ENCODE measurements around the gene PAGE2B.
"Not testable (repeated sequence)": the region's sequence is repeated elsewhere in the genome, so short reads cannot be mapped to it uniquely, and the experiment has no call there.

Gene PAGE2B, protein sequence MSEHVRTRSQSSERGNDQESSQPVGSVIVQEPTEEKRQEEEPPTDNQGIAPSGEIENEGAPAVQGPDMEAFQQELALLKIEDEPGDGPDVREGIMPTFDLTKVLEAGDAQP

DNA sequence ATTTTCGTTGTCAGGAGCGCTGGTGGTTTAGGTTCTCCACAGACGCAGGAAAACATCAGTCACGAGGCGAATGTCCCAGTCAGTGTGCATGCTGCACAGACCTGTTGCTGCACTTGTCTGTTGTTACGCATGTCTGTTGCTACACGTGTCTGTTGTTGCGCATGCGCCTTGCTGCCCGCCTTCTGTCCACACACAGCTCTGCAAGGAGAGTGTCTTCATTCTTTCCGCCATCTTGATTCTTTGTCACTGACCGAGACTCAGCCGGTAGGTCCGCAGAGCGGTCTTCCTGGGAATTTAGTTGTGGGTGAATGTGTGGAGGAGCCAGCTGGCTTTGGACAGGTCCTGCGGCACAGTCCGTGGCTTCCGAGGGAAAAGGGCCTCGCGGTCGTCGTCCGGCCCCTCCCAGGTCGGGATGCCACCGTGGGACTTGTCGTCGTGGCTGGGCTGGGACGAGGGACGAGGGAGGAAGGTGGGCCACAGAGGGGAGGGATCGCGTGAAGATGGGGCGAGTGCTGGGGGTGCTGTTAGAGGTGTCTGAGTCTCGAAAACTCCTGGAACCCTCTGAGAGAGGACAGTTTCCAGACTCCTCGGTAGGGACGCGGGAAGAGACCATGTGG is at the start of gene PAGE2B:
Gene PAGE2B (plus strand): TSS at position 180 of the 617 bp plus-strand sequence. CDS start 1,012 bp downstream, outside the sequence.
- no peak for DNase-seq (ENCODE audit: low read depth)
- Histone ChIP-seq H3K9ac (ENCODE audit: low read length) (no peak within 1 kb of the TSS), H3K4me1 (ENCODE audit: control insufficient read depth, insufficient read depth, low read length) (no peaks in the 10 kb centered on the region), H3K27me3 (replicated peaks; ENCODE audit: control insufficient read depth, insufficient read depth, low read length) (peaks cover 5% of the 10 kb centered on the region), H3K36me3 (ENCODE audit: control insufficient read depth, insufficient read depth, low read length, severe bottlenecking) (no peaks in the 10 kb centered on the region), H3K9me3 (ENCODE audit: control insufficient read depth, low read length) (peaks cover 7% of the 10 kb centered on the region), H3K4me3 (ENCODE audit: low read length) (no peak within 1 kb of the TSS)

DNA sequence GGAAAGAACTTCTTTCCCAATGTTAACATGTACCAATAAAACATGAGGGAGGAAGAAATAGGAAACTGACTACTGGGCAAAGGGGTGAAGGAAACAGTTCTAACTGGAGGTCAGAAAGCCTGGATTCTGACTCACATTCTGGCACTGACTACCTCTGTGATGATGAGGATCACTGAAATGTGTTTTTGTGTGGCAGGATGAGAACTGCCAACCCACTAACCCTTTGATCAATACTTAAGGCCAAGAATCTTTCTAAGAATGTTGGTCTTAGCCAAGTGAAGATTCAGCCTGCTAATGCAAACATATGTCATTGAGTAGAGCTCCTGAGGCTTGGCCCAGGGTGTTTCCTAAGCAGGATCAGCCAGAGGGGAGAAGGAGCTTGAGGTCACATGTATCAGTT is 48.7 kb upstream of the PAGE2B start:
- Histone ChIP-seq H3K9me3 (ENCODE audit: control insufficient read depth, low read length) (peaks cover 2% of the 10 kb centered on the region), H3K4me3 (ENCODE audit: low read length) (no peak overlapping the region), H3K9ac (ENCODE audit: low read length) (no peak overlapping the region), H3K36me3 (ENCODE audit: control insufficient read depth, insufficient read depth, low read length, severe bottlenecking) (no peaks in the 10 kb centered on the region), H3K4me1 (ENCODE audit: control insufficient read depth, insufficient read depth, low read length) (no peaks in the 10 kb centered on the region), H3K27me3 (replicated peaks; ENCODE audit: control insufficient read depth, insufficient read depth, low read length) (peaks cover 36% of the 10 kb centered on the region)
- no peak for DNase-seq (ENCODE audit: low read depth)

DNA sequence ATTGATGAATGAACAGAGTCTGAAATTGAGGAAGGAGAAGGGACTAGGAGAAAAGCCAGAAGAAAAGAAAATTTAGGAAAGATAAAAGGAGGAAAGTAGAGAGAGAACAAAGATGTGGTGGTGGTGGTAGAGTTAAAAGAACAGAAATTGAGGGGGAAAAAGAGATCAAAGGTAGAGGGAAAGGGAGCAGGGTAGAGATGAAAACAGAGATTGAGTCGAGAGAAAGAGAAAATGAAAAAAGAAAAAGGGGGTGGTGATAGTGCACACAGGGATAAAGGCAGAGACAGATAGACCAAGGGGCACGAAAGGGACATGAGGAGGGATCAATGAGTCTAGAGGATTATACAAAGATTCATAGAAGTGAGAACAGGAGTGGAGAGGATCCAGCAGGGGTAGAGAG is 48.0 kb upstream of the PAGE2B start:
- no peak overlapping the region for H3K9ac ChIP-seq (ENCODE audit: low read length)
- H3K4me1 ChIP-seq (ENCODE audit: control insufficient read depth, insufficient read depth, low read length) = no peaks in the 10 kb centered on the region
- DNase-seq (ENCODE audit: low read depth) = no peak
- H3K9me3 ChIP-seq (ENCODE audit: control insufficient read depth, low read length) = peaks cover 2% of the 10 kb centered on the region
- peaks cover 36% of the 10 kb centered on the region for H3K27me3 ChIP-seq (replicated peaks; ENCODE audit: control insufficient read depth, insufficient read depth, low read length)
- no peaks in the 10 kb centered on the region for H3K36me3 ChIP-seq (ENCODE audit: control insufficient read depth, insufficient read depth, low read length, severe bottlenecking)
- no peak overlapping the region for H3K4me3 ChIP-seq (ENCODE audit: low read length)

DNA sequence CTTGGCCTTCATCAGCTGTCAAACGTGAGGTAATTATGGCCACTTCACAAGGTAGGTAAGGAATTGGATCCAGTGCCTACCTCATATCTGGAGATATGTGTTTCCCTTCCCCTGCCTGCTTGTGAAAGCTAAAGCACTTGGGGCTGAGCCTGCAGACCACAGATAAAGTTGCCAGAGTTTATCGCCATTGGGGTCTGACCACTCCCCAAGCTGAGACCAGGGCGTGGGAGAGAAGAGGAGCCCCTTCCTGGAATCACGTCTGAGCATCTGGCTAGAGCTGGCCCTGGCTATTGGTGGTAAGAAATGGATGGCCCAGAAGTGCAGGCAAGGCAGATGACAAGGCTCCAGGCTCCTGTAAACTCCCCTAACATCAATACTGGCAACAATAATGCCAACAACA is 46.8 kb upstream of the PAGE2B start:
- no peak overlapping the region for H3K9ac ChIP-seq (ENCODE audit: low read length)
- H3K9me3 ChIP-seq (ENCODE audit: control insufficient read depth, low read length) = peaks cover 2% of the 10 kb centered on the region
- H3K4me3 ChIP-seq (ENCODE audit: low read length) = no peak overlapping the region
- H3K27me3 ChIP-seq (replicated peaks; ENCODE audit: control insufficient read depth, insufficient read depth, low read length) = peaks cover 43% of the 10 kb centered on the region
- no peaks in the 10 kb centered on the region for H3K4me1 ChIP-seq (ENCODE audit: control insufficient read depth, insufficient read depth, low read length)
- H3K36me3 ChIP-seq (ENCODE audit: control insufficient read depth, insufficient read depth, low read length, severe bottlenecking) = no peaks in the 10 kb centered on the region
- DNase-seq (ENCODE audit: low read depth) = no peak

DNA sequence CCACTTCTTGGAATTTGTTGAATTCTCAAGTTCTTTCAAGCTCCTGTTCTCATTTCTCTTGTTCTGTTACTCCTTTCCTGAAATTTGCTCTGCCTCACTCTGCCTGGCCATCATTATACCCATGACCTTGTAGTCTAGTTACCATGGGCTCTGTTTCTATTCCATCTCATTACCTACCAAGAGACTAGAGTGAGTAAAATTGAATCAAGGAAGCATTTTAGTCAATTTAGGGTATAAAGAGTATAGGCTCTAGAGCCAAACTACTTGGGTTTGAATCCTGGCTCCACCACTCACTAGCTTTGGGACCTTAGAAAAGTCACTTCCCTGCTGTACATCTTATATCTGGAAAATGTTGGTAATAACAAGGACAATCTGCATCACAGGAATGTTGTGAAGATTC is 46.2 kb upstream of the PAGE2B start:
- DNase-seq (ENCODE audit: low read depth) = no peak
- Histone ChIP-seq H3K9me3 (ENCODE audit: control insufficient read depth, low read length) (peaks cover 2% of the 10 kb centered on the region), H3K9ac (ENCODE audit: low read length) (no peak overlapping the region), H3K27me3 (replicated peaks; ENCODE audit: control insufficient read depth, insufficient read depth, low read length) (peaks cover 43% of the 10 kb centered on the region), H3K4me1 (ENCODE audit: control insufficient read depth, insufficient read depth, low read length) (no peaks in the 10 kb centered on the region), H3K36me3 (ENCODE audit: control insufficient read depth, insufficient read depth, low read length, severe bottlenecking) (no peaks in the 10 kb centered on the region), H3K4me3 (ENCODE audit: low read length) (no peak overlapping the region)

DNA sequence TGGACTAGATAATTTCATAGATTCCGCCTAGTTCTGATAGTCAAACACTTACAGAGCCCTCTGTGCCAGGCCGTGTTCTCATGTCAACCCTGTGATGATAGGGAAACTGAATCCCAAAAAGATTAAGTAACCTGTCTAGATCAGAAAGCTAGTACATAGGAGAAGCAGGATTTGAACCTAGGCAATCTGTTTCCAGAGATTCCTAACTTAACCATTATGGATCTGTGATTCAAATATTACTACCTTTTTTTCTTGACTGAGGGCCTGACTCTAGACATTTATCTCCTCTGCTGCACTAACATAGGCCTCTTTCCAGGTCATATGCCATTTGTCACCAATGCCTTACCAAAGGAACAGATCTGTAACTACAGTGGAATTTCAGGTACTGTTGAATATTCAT is 45.5 kb upstream of the PAGE2B start:
- Histone ChIP-seq H3K9ac (ENCODE audit: low read length) (no peak overlapping the region), H3K4me1 (ENCODE audit: control insufficient read depth, insufficient read depth, low read length) (no peaks in the 10 kb centered on the region), H3K27me3 (replicated peaks; ENCODE audit: control insufficient read depth, insufficient read depth, low read length) (peaks cover 41% of the 10 kb centered on the region), H3K36me3 (ENCODE audit: control insufficient read depth, insufficient read depth, low read length, severe bottlenecking) (no peaks in the 10 kb centered on the region), H3K4me3 (ENCODE audit: low read length) (no peak overlapping the region), H3K9me3 (ENCODE audit: control insufficient read depth, low read length) (peaks cover 2% of the 10 kb centered on the region)
- no peak for DNase-seq (ENCODE audit: low read depth)

DNA sequence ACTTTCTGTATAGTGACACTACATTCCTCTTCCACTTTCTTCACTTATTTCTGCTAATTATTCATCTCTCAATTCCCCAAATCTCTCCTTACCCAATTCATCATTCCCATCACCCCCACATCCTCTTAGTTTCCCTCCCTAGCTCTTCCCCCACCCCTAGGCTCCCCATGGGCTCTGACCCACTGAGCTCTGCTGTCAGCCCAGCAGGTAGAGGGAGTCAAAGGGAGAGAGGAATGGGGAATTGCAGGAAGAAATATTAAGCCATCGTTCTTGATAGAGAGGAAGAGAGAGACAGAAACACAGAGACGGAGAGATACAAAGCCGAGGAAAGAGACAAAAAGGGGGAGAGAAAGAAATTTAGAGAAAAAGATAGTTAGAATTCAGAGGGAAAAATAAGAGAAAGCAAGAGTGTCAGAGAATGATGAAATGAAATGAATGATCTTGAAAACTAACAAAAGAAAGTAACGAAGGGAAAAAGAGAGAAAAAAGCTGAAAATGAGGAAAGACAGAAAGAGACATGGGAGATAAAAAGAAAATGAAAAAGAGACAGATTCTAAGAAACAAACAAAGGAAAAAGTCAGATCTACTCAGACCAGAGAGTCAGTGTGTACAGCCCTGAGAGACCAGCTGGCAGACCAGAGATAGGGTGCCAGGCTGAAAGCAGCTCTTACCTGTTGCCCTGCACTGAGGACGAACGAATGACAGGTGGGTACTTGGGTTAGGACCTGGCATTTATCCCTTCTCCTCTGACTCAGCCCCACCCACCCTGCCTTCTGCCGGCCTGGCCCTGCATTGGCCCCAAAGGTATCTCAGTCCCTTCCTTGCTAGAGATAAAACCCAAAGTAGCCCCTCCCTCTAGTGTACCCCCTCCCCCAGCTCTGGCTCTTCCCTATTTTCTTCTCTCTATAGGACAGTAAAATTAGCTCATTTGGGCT is 44.3 kb upstream of the PAGE2B start, which contains the start of gene ALAS2:
Gene ALAS2 (minus strand): TSS at position 707 of the 935 bp plus-strand sequence. CDS start 4,977 bp downstream, outside the sequence.
- H3K36me3 ChIP-seq (ENCODE audit: control insufficient read depth, insufficient read depth, low read length, severe bottlenecking) = no peaks in the 10 kb centered on the region
- no peak within 1 kb of the TSS for H3K9ac ChIP-seq (ENCODE audit: low read length)
- H3K4me3 ChIP-seq (ENCODE audit: low read length) = no peak within 1 kb of the TSS
- H3K4me1 ChIP-seq (ENCODE audit: control insufficient read depth, insufficient read depth, low read length) = no peaks in the 10 kb centered on the region
- no peak for DNase-seq (ENCODE audit: low read depth)
- peaks cover 34% of the 10 kb centered on the region for H3K27me3 ChIP-seq (replicated peaks; ENCODE audit: control insufficient read depth, insufficient read depth, low read length)
- peaks cover 9% of the 10 kb centered on the region for H3K9me3 ChIP-seq (ENCODE audit: control insufficient read depth, low read length)

DNA sequence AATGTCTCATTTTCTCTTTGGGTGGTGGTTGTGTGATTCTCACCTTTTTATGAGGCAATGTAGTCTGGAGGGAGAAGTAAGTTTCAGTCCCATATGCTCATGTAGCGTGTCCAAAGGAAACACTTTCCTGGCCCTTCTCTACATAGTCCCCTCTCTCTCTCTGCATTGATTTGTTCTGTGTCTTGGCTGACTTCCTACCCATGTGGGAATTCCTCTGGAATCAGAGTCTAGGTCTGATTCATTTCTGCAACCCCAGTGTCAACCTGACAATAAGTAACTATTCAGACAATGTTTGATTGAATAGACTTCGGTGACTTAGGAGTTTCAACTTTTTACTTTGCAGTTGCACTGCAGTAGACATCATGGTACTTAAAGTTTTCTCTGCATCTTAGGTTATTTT is 41.4 kb upstream of the PAGE2B start:
- no peak overlapping the region for H3K4me3 ChIP-seq (ENCODE audit: low read length)
- no peaks in the 10 kb centered on the region for H3K36me3 ChIP-seq (ENCODE audit: control insufficient read depth, insufficient read depth, low read length, severe bottlenecking)
- DNase-seq (ENCODE audit: low read depth) = no peak
- peaks cover 16% of the 10 kb centered on the region for H3K27me3 ChIP-seq (replicated peaks; ENCODE audit: control insufficient read depth, insufficient read depth, low read length)
- H3K4me1 ChIP-seq (ENCODE audit: control insufficient read depth, insufficient read depth, low read length) = no peaks in the 10 kb centered on the region
- H3K9ac ChIP-seq (ENCODE audit: low read length) = no peak overlapping the region
- H3K9me3 ChIP-seq (ENCODE audit: control insufficient read depth, low read length) = peaks cover 6% of the 10 kb centered on the region

DNA sequence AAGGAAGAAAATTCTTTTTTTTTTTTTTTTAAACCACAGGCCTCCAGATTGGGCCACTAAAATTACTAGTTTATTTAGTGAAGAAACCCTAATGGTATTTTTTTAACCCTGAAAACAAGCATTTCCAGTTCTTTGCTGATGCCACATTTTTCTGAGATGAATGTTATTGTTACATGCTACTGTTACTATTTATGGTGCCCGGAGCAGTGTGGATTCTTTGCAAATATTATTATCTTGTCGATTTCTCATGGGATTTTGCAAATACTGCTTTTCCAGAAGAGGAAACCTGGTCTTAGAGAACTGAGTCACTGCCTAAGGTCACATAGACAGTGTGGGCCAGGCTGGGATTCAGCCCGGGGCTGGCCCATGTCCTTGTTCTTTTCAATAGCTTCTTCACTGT is 35.4 kb upstream of the PAGE2B start:
- Histone ChIP-seq H3K9me3 (ENCODE audit: control insufficient read depth, low read length) (peaks cover 6% of the 10 kb centered on the region), H3K9ac (ENCODE audit: low read length) (no peak overlapping the region), H3K27me3 (replicated peaks; ENCODE audit: control insufficient read depth, insufficient read depth, low read length) (peaks cover 3% of the 10 kb centered on the region), H3K36me3 (ENCODE audit: control insufficient read depth, insufficient read depth, low read length, severe bottlenecking) (no peaks in the 10 kb centered on the region), H3K4me3 (ENCODE audit: low read length) (no peak overlapping the region), H3K4me1 (ENCODE audit: control insufficient read depth, insufficient read depth, low read length) (no peaks in the 10 kb centered on the region)
- no peak for DNase-seq (ENCODE audit: low read depth)

DNA sequence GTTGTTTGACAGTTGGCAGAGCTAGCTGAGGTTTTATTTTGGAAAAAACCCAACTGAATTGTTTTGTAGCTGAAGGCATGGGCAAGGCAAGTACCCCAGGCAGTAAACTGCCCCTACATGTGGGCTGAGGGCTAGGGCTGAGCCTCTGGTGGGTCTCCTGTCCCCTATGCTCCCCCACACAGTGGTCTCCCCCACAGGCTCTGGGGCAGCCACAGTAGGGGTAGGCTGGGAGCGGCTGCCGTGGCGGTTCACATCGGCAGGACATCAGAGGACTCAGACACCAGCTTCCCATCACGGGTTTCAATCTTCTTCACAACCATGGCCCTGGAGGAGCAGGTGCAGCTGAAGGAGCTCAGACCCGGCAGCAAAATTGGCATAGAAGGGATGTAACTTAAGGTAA is 33.3 kb upstream of the PAGE2B start:
- peaks cover 4% of the 10 kb centered on the region for H3K9me3 ChIP-seq (ENCODE audit: control insufficient read depth, low read length)
- H3K36me3 ChIP-seq (ENCODE audit: control insufficient read depth, insufficient read depth, low read length, severe bottlenecking) = no peaks in the 10 kb centered on the region
- no peaks in the 10 kb centered on the region for H3K4me1 ChIP-seq (ENCODE audit: control insufficient read depth, insufficient read depth, low read length)
- H3K27me3 ChIP-seq (replicated peaks; ENCODE audit: control insufficient read depth, insufficient read depth, low read length) = peaks cover 3% of the 10 kb centered on the region
- no peak for DNase-seq (ENCODE audit: low read depth)
- no peak overlapping the region for H3K9ac ChIP-seq (ENCODE audit: low read length)
- H3K4me3 ChIP-seq (ENCODE audit: low read length) = no peak overlapping the region

DNA sequence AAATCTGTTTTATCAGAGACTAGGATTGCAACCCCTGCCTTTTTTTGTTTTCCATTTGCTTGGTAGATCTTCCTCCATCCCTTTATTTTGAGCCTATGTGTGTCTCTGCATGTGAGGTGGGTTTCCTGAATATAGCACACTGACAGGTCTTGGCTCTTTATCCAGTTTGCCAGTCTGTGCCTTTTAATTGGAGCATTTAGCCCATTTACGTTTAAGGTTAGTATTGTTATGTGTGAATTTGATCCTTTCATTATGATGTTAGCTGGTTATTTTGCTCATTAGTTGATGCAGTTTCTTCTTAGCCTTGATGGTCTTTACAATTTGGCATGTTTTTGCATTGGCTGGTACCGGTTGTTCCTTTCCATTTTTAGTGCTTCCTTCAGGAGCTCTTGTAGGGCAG is 24.2 kb upstream of the PAGE2B start:
- H3K27me3 ChIP-seq (replicated peaks; ENCODE audit: control insufficient read depth, insufficient read depth, low read length); H3K9ac ChIP-seq (ENCODE audit: low read length); H3K4me3 ChIP-seq (ENCODE audit: low read length); H3K36me3 ChIP-seq (ENCODE audit: control insufficient read depth, insufficient read depth, low read length, severe bottlenecking); H3K9me3 ChIP-seq (ENCODE audit: control insufficient read depth, low read length); DNase-seq (ENCODE audit: low read depth); H3K4me1 ChIP-seq (ENCODE audit: control insufficient read depth, insufficient read depth, low read length): not testable (repeated sequence)
